ENCODE results near the gene PLK3. TPM values are rescaled to one million over a fixed set of nuclear protein-coding genes. Genes with fewer than 3 reads are reported as not detected.

The PLK3 gene
- total RNA-seq (10 to 100 TPM in 8 of 9 donors, 1 to 10 TPM in 1; 4.4 to 37.5 (median 16.8) TPM), polyA plus RNA-seq (10 to 100 TPM in 2 of 3 donors, 1 to 10 TPM in 1; 4.9 to 51.8 (median 49.4) TPM)
- long read RNA-seq, donor 1, partial matches to known transcripts = 0 of 3 reads
- long read RNA-seq, donor 1, other reads (novel, unspliced or antisense) = 0 of 3 reads
- long read RNA-seq, donor 2, partial matches to known transcripts = 0 of 1 reads
- long read RNA-seq, donor 2, other reads (novel, unspliced or antisense) = 0 of 1 reads
- long read RNA-seq, donor 3 = 0 reads
- long read RNA-seq, donor 4, partial matches to known transcripts = 0 of 4 reads
- long read RNA-seq, donor 4, other reads (novel, unspliced or antisense) = 3 of 4 reads
- long read RNA-seq, donor 5, transcript PLK3-201 (15 exons, 2,492 nt) = major isoform, 38 of 52 reads
- long read RNA-seq, donor 5, partial matches to known transcripts = 0 of 52 reads
- long read RNA-seq, donor 5, other reads (novel, unspliced or antisense) = 13 of 52 reads
- long read RNA-seq, donor 6, partial matches to known transcripts = 0 of 4 reads
- long read RNA-seq, donor 6, other reads (novel, unspliced or antisense) = 3 of 4 reads
- long read RNA-seq, donor 7 = 0 reads
- long read RNA-seq, donor 8, partial matches to known transcripts = 0 of 2 reads
- long read RNA-seq, donor 8, other reads (novel, unspliced or antisense) = 0 of 2 reads
- long read RNA-seq, donor 9 = 0 reads
- long read RNA-seq, donor 10 = 0 reads

DNA sequence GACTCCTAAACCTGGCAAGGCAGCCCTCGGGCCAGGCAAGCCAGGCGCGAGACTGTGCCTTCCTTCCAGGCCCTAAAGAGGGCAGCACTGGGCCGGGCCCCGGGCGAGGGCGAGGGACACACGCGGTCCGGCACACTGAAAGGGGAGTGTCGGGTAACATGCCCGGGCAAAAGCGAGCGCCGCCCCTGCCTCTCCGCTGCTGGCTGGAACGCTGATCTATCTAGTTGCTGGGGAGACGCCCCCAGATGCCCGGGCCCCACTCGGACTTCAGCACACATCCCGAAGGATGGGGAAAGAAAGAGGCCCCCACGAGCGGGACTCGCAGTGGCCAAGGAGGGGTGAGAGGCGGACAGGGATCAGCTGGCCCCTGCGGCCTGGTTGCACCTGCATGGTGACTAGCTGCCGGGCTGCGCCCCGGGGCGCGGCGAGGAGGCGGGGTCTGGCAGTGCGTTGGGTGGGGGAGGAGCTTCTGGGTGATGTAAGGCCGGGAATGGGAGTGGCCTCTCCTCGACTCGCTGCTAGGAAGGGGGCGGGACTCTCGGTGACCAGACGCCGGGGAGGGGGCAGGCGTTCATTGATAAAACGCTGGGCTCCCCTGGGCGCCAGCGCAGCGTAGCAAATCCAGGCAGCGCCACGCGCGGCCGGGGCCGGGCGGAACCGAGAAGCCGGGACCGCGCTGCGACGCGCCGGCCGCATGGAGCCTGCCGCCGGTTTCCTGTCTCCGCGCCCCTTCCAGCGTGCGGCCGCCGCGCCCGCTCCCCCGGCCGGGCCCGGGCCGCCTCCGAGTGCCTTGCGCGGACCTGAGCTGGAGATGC is at the start of gene PLK3:
Gene PLK3 (plus strand): TSS at position 608 of the 815 bp plus-strand sequence. CDS start 87 bp downstream, at position 695.
- Histone ChIP-seq H3K27ac (peak within 1 kb of the TSS; percentile 80 to 97 (median 89)), H3K4me3 (peak within 1 kb of the TSS; percentile 45 to 92 (median 54)), H3K27me3 (no peaks in the 10 kb centered on the region), H3K36me3 (replicated peaks in 1 of 2) (peaks cover 0 to 24% of the 10 kb centered on the region in 2 donors), H3K4me1 (replicated peaks in 1 of 2) (peaks cover 5 to 26% of the 10 kb centered on the region in 2 donors), H3K9me3 (replicated peaks in 1 of 3) (no peaks in the 10 kb centered on the region)
- peak; percentile 98 to 99 (median 99) for DNase-seq
- intact Hi-C loops (cut with DNase I) = loop anchor here (2.0 to 5.0 kb wide), 2 partner anchors 19 to 32 kb away; no protein-coding TSS in a partner anchor
- WGBS, 4 donors = 0% methylated on average over 10 to 79 of the region's 79 CpGs; no CpG with 5 or more reads in 1 of the 4 donors
- TF ChIP-seq POLR2A (IDR thresholded peaks at IDR 0.05) = peak; percentile 88 to 98
- TF ChIP-seq, protein P1, sequence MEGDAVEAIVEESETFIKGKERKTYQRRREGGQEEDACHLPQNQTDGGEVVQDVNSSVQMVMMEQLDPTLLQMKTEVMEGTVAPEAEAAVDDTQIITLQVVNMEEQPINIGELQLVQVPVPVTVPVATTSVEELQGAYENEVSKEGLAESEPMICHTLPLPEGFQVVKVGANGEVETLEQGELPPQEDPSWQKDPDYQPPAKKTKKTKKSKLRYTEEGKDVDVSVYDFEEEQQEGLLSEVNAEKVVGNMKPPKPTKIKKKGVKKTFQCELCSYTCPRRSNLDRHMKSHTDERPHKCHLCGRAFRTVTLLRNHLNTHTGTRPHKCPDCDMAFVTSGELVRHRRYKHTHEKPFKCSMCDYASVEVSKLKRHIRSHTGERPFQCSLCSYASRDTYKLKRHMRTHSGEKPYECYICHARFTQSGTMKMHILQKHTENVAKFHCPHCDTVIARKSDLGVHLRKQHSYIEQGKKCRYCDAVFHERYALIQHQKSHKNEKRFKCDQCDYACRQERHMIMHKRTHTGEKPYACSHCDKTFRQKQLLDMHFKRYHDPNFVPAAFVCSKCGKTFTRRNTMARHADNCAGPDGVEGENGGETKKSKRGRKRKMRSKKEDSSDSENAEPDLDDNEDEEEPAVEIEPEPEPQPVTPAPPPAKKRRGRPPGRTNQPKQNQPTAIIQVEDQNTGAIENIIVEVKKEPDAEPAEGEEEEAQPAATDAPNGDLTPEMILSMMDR (IDR thresholded peaks at IDR 0.05) = peak; percentile 81 to 92 (median 90)

- H3K27ac ChIP-seq = no peak overlapping the region
- H3K4me3 ChIP-seq = no peak overlapping the region
- no peaks in the 10 kb centered on the region for H3K9me3 ChIP-seq (replicated peaks in 1 of 3)
- H3K4me1 ChIP-seq (replicated peaks in 1 of 2) = no peaks in the 10 kb centered on the region
- WGBS, 4 donors = 93 to 99% (median 95%) methylated on average over 2 of the region's 2 CpGs
- intact Hi-C loops (cut with DNase I) = no loop called here
- no peaks in the 10 kb centered on the region for H3K36me3 ChIP-seq (replicated peaks in 1 of 2)
- DNase-seq = no peak
- no peaks in the 10 kb centered on the region for H3K27me3 ChIP-seq
- TF ChIP-seq, protein P1 (IDR thresholded peaks at IDR 0.05) = no peak
- no peak for TF ChIP-seq POLR2A (IDR thresholded peaks at IDR 0.05)
These were observed 42.8 kb upstream of the PLK3 start for GRCh38 chr1:44757420-44757819.

GRCh38 chr1:44759077-44759476 is 41.1 kb upstream of the PLK3 start:
- Histone ChIP-seq H3K36me3 (replicated peaks in 1 of 2) (no peaks in the 10 kb centered on the region), H3K4me1 (replicated peaks in 1 of 2) (no peaks in the 10 kb centered on the region), H3K27ac (no peak overlapping the region), H3K9me3 (replicated peaks in 1 of 3) (no peaks in the 10 kb centered on the region), H3K27me3 (no peaks in the 10 kb centered on the region), H3K4me3 (no peak overlapping the region)
- no peak for DNase-seq
- no peak for TF ChIP-seq POLR2A (IDR thresholded peaks at IDR 0.05)
- TF ChIP-seq, protein P1 (IDR thresholded peaks at IDR 0.05) = no peak
- intact Hi-C loops (cut with DNase I) = no loop called here
- WGBS, 4 donors = 89 to 95% (median 91%) methylated on average over 10 to 11 of the region's 11 CpGs

Measured in adrenal gland (tissue), 19 donors.